PFSK-1 (cell line): ENCODE data around the gene STAT4.

ENCODE experiments used
- FOXP2 ChIP-seq: optimal IDR thresholded peaks from 2 replicates; pipeline ENCODE3; 2011; ENCODE audit warnings: borderline replicate concordance, control low read depth, inconsistent platforms; ENCODE audit not compliant: insufficient read depth; ENCODE audit errors: extremely low read length, extremely low read depth
- POLR2AphosphoS5 ChIP-seq: IDR thresholded peaks from 2 replicates; pipeline ENCODE4 v1.6.1; 2012; ENCODE audit warnings: low read depth, mild to moderate bottlenecking, control low read depth, low read length, moderate library complexity
- SIN3A ChIP-seq: IDR thresholded peaks from 2 replicates; pipeline ENCODE4 v1.6.1; 2012; ENCODE audit warnings: mild to moderate bottlenecking, low read length, moderate library complexity, borderline replicate concordance; ENCODE audit not compliant: insufficient read depth
- TAF1 ChIP-seq: IDR thresholded peaks from 2 replicates; pipeline ENCODE4 v1.6.1; 2012; ENCODE audit warnings: low read length, control low read depth, borderline replicate concordance; ENCODE audit not compliant: insufficient read depth
- TF ChIP-seq, protein P1 (sequence below), 2 experiments: IDR thresholded peaks; 2 replicates each; pipeline versions ENCODE4 v1.6.1 to v1.8.0; 2011 to 2012; ENCODE audit warnings: low read depth in 2 of 2, low read length in 2 of 2, control low read depth in 1 of 2, inconsistent platforms in 1 of 2, mild to moderate bottlenecking in 1 of 2, moderate library complexity in 1 of 2; ENCODE audit not compliant: insufficient read depth in 1 of 2

The STAT4 gene

DNA sequence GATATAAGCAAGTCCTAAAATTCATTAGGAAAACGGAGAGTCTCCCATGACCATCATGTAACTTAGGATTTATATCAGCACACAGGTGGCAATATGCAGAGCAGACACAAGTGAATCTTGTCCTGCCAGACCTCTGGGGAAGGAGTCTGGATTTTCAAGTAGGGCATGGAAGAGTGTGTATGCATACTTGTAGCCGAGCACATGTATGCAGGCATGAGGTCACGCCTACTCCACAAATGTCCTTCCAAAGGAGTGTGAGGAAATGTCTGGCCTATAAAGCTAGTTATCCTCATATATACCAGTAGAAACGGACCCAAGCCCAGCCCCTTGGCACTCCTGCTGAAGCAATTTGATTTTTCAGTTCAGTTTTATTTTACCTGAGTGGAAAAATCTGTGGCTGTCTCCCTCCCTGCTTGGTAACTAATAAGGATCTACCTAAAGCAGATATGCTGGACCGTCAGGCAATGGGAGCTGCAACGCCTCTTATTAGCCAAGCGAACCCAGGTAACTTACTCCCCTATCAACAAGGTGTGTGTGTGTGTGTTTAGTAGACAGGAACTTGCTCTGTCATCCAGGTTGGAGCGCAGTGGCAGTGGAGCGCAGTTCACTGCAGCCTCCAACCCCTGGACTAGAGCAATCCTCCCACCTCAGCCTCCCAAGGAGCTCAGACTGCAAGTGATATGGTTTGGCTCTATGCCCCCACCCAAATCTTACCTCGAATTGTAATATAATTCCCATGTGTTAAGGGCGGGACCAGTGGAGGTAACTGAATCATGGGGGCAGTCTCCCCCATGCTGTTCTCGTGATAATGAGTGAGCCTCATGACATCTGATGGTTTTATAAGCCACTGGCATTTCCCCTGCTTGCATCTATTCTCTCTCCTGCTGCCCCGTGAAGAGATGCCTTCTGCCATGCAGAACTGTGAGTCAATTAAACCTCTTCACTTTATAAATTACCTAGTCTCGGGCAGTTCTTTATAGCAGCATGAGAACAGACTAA, 139.6 kb downstream of the STAT4 start:
- TF ChIP-seq SIN3A = no peak
- TF ChIP-seq FOXP2 = no peak
- TF ChIP-seq, protein P1, sequence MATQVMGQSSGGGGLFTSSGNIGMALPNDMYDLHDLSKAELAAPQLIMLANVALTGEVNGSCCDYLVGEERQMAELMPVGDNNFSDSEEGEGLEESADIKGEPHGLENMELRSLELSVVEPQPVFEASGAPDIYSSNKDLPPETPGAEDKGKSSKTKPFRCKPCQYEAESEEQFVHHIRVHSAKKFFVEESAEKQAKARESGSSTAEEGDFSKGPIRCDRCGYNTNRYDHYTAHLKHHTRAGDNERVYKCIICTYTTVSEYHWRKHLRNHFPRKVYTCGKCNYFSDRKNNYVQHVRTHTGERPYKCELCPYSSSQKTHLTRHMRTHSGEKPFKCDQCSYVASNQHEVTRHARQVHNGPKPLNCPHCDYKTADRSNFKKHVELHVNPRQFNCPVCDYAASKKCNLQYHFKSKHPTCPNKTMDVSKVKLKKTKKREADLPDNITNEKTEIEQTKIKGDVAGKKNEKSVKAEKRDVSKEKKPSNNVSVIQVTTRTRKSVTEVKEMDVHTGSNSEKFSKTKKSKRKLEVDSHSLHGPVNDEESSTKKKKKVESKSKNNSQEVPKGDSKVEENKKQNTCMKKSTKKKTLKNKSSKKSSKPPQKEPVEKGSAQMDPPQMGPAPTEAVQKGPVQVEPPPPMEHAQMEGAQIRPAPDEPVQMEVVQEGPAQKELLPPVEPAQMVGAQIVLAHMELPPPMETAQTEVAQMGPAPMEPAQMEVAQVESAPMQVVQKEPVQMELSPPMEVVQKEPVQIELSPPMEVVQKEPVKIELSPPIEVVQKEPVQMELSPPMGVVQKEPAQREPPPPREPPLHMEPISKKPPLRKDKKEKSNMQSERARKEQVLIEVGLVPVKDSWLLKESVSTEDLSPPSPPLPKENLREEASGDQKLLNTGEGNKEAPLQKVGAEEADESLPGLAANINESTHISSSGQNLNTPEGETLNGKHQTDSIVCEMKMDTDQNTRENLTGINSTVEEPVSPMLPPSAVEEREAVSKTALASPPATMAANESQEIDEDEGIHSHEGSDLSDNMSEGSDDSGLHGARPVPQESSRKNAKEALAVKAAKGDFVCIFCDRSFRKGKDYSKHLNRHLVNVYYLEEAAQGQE (IDR thresholded peaks at IDR 0.05; ENCODE audit: insufficient read depth in 1 of 2, low read depth in 2 of 2, low read length in 2 of 2) = no peak
- no peak for TF ChIP-seq TAF1
- TF ChIP-seq POLR2AphosphoS5 = no peak

GRCh38 chr2:191009541-191010374, 141.0 kb downstream of the STAT4 start:
- TF ChIP-seq FOXP2 (no peak), POLR2AphosphoS5 (no peak), TAF1 (no peak), SIN3A (no peak)
- TF ChIP-seq, protein P1 (IDR thresholded peaks at IDR 0.05; ENCODE audit: insufficient read depth in 1 of 2, low read depth in 2 of 2, low read length in 2 of 2) = no peak

DNA sequence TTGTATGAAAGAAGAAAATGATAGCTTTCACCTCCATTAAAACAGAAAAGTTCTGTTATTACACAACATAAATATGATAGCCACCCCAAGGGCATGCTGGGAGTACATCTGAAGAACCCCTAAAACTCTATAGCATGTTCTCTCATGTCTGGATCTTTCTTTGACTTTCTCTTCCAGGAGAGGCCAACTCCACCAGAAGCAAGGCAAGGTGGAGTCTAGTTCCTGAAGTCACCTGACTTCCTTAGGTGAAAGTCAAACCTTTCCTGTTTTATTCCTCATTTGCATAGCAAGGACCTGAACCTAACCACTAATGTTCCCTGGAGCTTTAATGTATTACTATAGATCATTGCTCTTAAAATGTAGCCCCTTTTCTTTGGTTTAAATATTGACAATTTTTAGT, 142.5 kb downstream of the STAT4 start:
- no peak for TF ChIP-seq FOXP2
- TF ChIP-seq POLR2AphosphoS5 = no peak
- no peak for TF ChIP-seq SIN3A

DNA sequence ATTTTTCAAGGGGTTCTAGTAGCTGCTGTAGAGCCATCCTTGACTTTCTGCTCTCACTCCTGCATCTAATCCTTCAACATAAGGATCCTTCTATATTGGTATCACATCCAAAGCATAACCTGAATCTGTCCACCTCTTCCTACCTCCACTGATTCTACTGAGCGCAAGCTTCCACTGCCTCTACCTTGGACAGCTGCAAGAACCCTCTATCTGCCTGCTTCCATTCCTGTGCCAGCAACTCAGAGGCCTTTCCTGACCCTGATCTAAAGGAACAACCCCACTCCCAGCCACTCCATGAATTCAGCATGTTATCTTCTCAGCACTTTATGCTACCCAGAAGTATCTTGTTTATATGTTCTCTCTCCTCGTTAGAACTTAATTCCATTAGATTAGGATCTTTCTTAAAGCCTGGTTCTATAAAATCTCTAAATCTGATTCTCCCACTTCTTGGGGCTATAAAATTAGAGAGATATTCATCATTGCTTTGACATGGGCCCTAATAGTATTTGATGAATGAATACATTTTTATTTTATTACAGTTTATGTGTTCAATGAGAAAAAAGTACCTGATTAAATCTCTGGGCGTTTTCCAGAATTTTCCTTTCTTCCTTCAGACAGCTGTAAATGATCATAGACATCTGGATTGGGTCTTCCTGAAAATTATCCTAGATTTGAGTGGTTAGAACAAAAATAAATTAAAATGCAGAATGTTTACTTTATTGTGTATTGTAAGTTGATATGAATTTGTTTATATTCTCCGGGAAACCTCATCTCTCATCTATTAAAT, 143.6 kb downstream of the STAT4 start:
- TF ChIP-seq POLR2AphosphoS5 = no peak
- TF ChIP-seq, protein P1 (IDR thresholded peaks at IDR 0.05; ENCODE audit: insufficient read depth in 1 of 2, low read depth in 2 of 2, low read length in 2 of 2) = peak; percentile 49 to 81; a peak in 3 of 4 replicates
- TF ChIP-seq FOXP2 = no peak
- TF ChIP-seq SIN3A = no peak
- TF ChIP-seq TAF1 = no peak

- TF ChIP-seq SIN3A (no peak), FOXP2 (no peak), POLR2AphosphoS5 (no peak), TAF1 (no peak)
- TF ChIP-seq, protein P1 (IDR thresholded peaks at IDR 0.05; ENCODE audit: insufficient read depth in 1 of 2, low read depth in 2 of 2, low read length in 2 of 2) = no peak
Measured at GRCh38 chr2:191006297-191006696, 144.5 kb downstream of the STAT4 start.
